WTC11 (cell line): Measurements from ENCODE around the gene TPM2. TPM values are rescaled to one million over a fixed set of nuclear protein-coding genes. Genes with fewer than 3 reads are reported as not detected.

Experiments
- microRNA-seq: library from miRNA; unstranded; fragments of <30 nt; microRNA quantifications from one replicate; pipeline ENCODE4 v1.2.0, GENCODE V29; 2022; ENCODE audit warnings: borderline number of aligned reads
- total RNA-seq: library from RNA; stranded (reverse); gene quantifications from 3 replicates; pipeline ENCODE4 v1.2.3, GENCODE V29; 2021

The TPM2 gene
- total RNA-seq, 1 experiment from 2014 or later: 146 TPM

Small RNAs within 50 kb of the gene (microRNA-seq; reads per million reads assigned to microRNA genes)
- gene MIR6852 (not detected), gene MIR6853 (not detected)

Other genes with a start within 250 kb of the TPM2 start
- gene RUSC2, start 199.8 kb downstream of the TPM2 start, total RNA-seq: 7.3 to 9.4 TPM (median 8.7 TPM) in 3 replicates
- 18.9 to 20.4 TPM (median 19.3 TPM) in 3 replicates for gene TESK1, start 84.7 kb downstream of the TPM2 start, total RNA-seq
- 2.9 to 4.6 TPM (median 4.5 TPM) in 3 replicates for gene CD72, start 71.5 kb downstream of the TPM2 start, total RNA-seq
- 4.1 to 7.2 TPM (median 5.4 TPM) in 3 replicates for gene SIT1, start 39.0 kb downstream of the TPM2 start, total RNA-seq
- gene RMRP, start 31.9 kb downstream of the TPM2 start, total RNA-seq: 23,577 to 25,958 TPM (median 25,042 TPM) in 3 replicates
- 10.8 to 14.7 TPM (median 14.1 TPM) in 3 replicates for gene CCDC107, start 31.6 kb downstream of the TPM2 start, total RNA-seq
- gene ARHGEF39, start 24.7 kb downstream of the TPM2 start, total RNA-seq: 23.8 to 26.6 TPM (median 26.5 TPM) in 3 replicates
- 1.0 to 2.1 TPM (median 1.4 TPM) in 3 replicates for gene CA9, start 16.0 kb downstream of the TPM2 start, total RNA-seq
- 97.1 to 109 TPM (median 106 TPM) in 3 replicates for gene TLN1, start 42.3 kb upstream of the TPM2 start, total RNA-seq
- 21.4 to 24.2 TPM (median 23.1 TPM) in 3 replicates for gene CREB3, start 42.7 kb upstream of the TPM2 start, total RNA-seq
- 85.5 to 104 TPM (median 89.7 TPM) in 3 replicates for gene GBA2, start 59.3 kb upstream of the TPM2 start, total RNA-seq
- 29.7 to 30.0 TPM (median 30.0 TPM) in 3 replicates for gene RGP1, start 59.4 kb upstream of the TPM2 start, total RNA-seq
- 1.0 to 2.1 TPM (median 1.2 TPM) in 3 replicates for gene MSMP, start 64.4 kb upstream of the TPM2 start, total RNA-seq
- gene NPR2, start 101.7 kb upstream of the TPM2 start, total RNA-seq: 10.1 to 14.1 TPM (median 12.6 TPM) in 3 replicates
- 0.16 to 0.72 TPM (median 0.50 TPM) in 3 replicates for gene SPAG8, start 122.3 kb upstream of the TPM2 start, total RNA-seq
- gene HINT2, start 125.1 kb upstream of the TPM2 start, total RNA-seq: 33.6 to 42.7 TPM (median 42.1 TPM) in 3 replicates
- 0.11 TPM in 1 of 3 replicates, not detected in the others for gene FAM221B, start 138.8 kb upstream of the TPM2 start, total RNA-seq
- gene TMEM8B, start 139.3 kb upstream of the TPM2 start, total RNA-seq: 9.5 to 10.8 TPM (median 10.2 TPM) in 3 replicates
- gene OR13J1, start 180.5 kb upstream of the TPM2 start, total RNA-seq: not detected in 3 replicates
- 0.41 TPM in 1 of 3 replicates, not detected in the others for gene HRCT1, start 216.3 kb upstream of the TPM2 start, total RNA-seq
- gene SPAAR, start 219.6 kb upstream of the TPM2 start, total RNA-seq: 0.23 to 0.33 TPM in 2 of 3 replicates, not detected in the other